ENCODE measurements around the gene CALHM2. TPM values are rescaled to one million over a fixed set of nuclear protein-coding genes. Genes with fewer than 3 reads are reported as not detected.

The CALHM2 gene
- total RNA-seq, 1 donor from 2014 or later: 0.25 TPM

DNA sequence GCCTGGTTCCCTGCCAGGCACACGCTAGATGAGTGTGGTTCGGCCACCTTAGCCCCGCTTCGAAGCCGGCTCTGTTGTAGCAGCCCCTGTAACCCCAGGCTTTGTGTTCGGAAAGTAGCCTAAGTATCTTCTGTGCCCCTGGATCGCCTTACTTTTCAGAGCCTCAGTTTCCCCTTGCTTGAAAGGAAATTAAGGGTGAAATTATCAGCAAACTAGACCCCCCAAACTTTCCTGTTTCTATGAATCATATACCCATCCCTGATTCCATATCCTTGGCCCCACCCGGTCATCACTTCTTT is 55.4 kb downstream of the CALHM2 start:
- H3K36me3 ChIP-seq (ENCODE audit: control insufficient read depth, insufficient read depth, low read length): peaks cover 2% of the 10 kb centered on the region
- TF ChIP-seq, protein P1, sequence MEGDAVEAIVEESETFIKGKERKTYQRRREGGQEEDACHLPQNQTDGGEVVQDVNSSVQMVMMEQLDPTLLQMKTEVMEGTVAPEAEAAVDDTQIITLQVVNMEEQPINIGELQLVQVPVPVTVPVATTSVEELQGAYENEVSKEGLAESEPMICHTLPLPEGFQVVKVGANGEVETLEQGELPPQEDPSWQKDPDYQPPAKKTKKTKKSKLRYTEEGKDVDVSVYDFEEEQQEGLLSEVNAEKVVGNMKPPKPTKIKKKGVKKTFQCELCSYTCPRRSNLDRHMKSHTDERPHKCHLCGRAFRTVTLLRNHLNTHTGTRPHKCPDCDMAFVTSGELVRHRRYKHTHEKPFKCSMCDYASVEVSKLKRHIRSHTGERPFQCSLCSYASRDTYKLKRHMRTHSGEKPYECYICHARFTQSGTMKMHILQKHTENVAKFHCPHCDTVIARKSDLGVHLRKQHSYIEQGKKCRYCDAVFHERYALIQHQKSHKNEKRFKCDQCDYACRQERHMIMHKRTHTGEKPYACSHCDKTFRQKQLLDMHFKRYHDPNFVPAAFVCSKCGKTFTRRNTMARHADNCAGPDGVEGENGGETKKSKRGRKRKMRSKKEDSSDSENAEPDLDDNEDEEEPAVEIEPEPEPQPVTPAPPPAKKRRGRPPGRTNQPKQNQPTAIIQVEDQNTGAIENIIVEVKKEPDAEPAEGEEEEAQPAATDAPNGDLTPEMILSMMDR (IDR thresholded peaks at IDR 0.05; ENCODE audit: insufficient read depth, low read length, poor library complexity, severe bottlenecking): no peak
- peak overlapping the region; percentile 86 for H3K4me3 ChIP-seq (ENCODE audit: low read depth, low read length)
- DNase-seq (ENCODE audit: low read depth): no peak
- H3K27me3 ChIP-seq (ENCODE audit: control insufficient read depth, insufficient read depth, low read length): no peaks in the 10 kb centered on the region

Other genes starting within 250 kb of the CALHM2 start
- gene RPEL1, start 206.5 kb downstream of the CALHM2 start, total RNA-seq: 0.04 TPM in 1 of 2 replicates, not detected in the other
- gene INA, start 175.2 kb downstream of the CALHM2 start, total RNA-seq: 8.1 and 9.2 TPM in 2 replicates
- 9.2 and 13.3 TPM in 2 replicates for gene PCGF6, start 101.2 kb downstream of the CALHM2 start, total RNA-seq
- 2.6 and 3.8 TPM in 2 replicates for gene TAF5, start 84.4 kb downstream of the CALHM2 start, total RNA-seq
- 384 and 433 TPM in 2 replicates for gene ATP5MK, start 55.9 kb downstream of the CALHM2 start, total RNA-seq
- 49.2 and 53.0 TPM in 2 replicates for gene PDCD11, start 55.7 kb downstream of the CALHM2 start, total RNA-seq
- gene CALHM1, start 6.5 kb upstream of the CALHM2 start, total RNA-seq: not detected in 2 replicates
- gene CALHM3, start 26.9 kb upstream of the CALHM2 start, total RNA-seq: not detected in 2 replicates
- gene NEURL1, start 41.3 kb upstream of the CALHM2 start, total RNA-seq: 1.3 and 2.1 TPM in 2 replicates